A673 (cell line): ENCODE measurements around the gene LRRC37A. TPM values are rescaled to one million over a fixed set of nuclear protein-coding genes. Genes with fewer than 3 reads are reported as not detected.
"Not testable (repeated sequence)": the region's sequence is repeated elsewhere in the genome, so short reads cannot be mapped to it uniquely, and the experiment has no call there.

Experiments used
- Bru-seq: library from RNA; stranded (reverse); fragments of 400-500 nt; gene quantifications from one replicate; lab custom pipeline; 2021; lab: Mats Ljungman, UMichigan
- BruChase-seq, 2 experiments: library from RNA; stranded (reverse); fragments of 400-500 nt; gene quantifications; one replicate each; lab custom pipeline; 2021; lab: Mats Ljungman, UMichigan
- BruUV-seq: library from RNA; stranded (reverse); fragments of 400-500 nt; replicated peaks from 2 replicates; lab custom pipeline; 2021; lab: Mats Ljungman, UMichigan
- CTCF ChIA-PET: fragments of 300-600 bp; sonication (Branson Sonifier 250); formaldehyde crosslinking; loops from one replicate; lab custom pipeline; 2022; ENCODE audit warnings: antibody characterized with exemption; lab: Charles Lee
- POLR2A ChIA-PET: fragments of 300-600 bp; sonication (Branson Sonifier 250); formaldehyde crosslinking; loops from one replicate; lab custom pipeline; 2022; ENCODE audit warnings: antibody characterized with exemption; ENCODE audit not compliant: low non-redundant PET; lab: Charles Lee
- DNase-seq: peaks from one replicate; pipeline ENCODE4 v3.0.0-alpha.2; 2015; ENCODE audit warnings: low spot score
- H3K27ac ChIP-seq: fragments of 200-600 bp; sonication (generic); 2 replicates; pipeline ENCODE4 v1.5.1; 2016; ENCODE audit warnings: mixed run types, low read depth, mild to moderate bottlenecking, mixed read lengths, antibody characterized with exemption, low read length; ENCODE audit not compliant: poor library complexity, severe bottlenecking
- H3K27me3 ChIP-seq: fragments of 200-600 bp; sonication (generic); replicated peaks from 2 replicates; pipeline ENCODE4 v1.6.1; 2017; ENCODE audit warnings: mixed run types, low read depth, mild to moderate bottlenecking, mixed read lengths, antibody characterized with exemption, low read length; ENCODE audit not compliant: insufficient read depth, poor library complexity
- H3K36me3 ChIP-seq: fragments of 200-600 bp; sonication (generic); 2 replicates; pipeline ENCODE4 v1.6.1; 2016; ENCODE audit warnings: mixed run types, mild to moderate bottlenecking, mixed read lengths, antibody characterized with exemption, low read length; ENCODE audit not compliant: insufficient read depth, poor library complexity, severe bottlenecking
- H3K4me1 ChIP-seq: fragments of 200-600 bp; sonication (generic); 2 replicates; pipeline ENCODE4 v1.6.1; 2017; ENCODE audit warnings: mixed run types, mild to moderate bottlenecking, mixed read lengths, antibody characterized with exemption, low read length; ENCODE audit not compliant: insufficient read depth, poor library complexity, severe bottlenecking
- H3K4me3 ChIP-seq: fragments of 200-600 bp; sonication (generic); 2 replicates; pipeline ENCODE4 v1.5.1; 2016; ENCODE audit warnings: low read depth, mixed run types, mild to moderate bottlenecking, mixed read lengths, low read length; ENCODE audit not compliant: poor library complexity, severe bottlenecking
- H3K9me3 ChIP-seq: fragments of 200-600 bp; sonication (generic); 2 replicates; pipeline ENCODE4 v1.6.1; 2016; ENCODE audit warnings: mixed run types, low read depth, mild to moderate bottlenecking, mixed read lengths, antibody characterized with exemption, low read length; ENCODE audit not compliant: poor library complexity, severe bottlenecking
- intact Hi-C: fragments of 100-400 bp; cut with micrococcal nuclease; formaldehyde crosslinking; loops from one replicate; pipeline ENCODE4 v1.10.0; 2022; ENCODE audit not compliant: unreplicated experiment
- long read RNA-seq: library from polyadenylated mRNA; stranded (forward); transcript quantifications from one replicate; pipeline ENCODE4 v2.0.0, GENCODE V29; 2022
- total RNA-seq: library from RNA; stranded (reverse); gene quantifications from 2 replicates; pipeline ENCODE4 v1.2.3, GENCODE V29; 2021
- TF ChIP-seq, protein P1 (sequence below): fragments of 300-800, 200-600 bp; sonication (generic); conservative IDR thresholded peaks from 2 replicates; pipeline ENCODE4 v1.5.1; 2017; ENCODE audit warnings: low read depth, mild to moderate bottlenecking, antibody characterized with exemption, low read length, moderate library complexity, mixed read lengths

LRRC37A gene
- 3.0 and 3.4 TPM in 2 replicates for total RNA-seq
- Bru-seq, nascent RNA = percentile 43 among the genes with signal in this experiment
- BruChase-seq, experiment 1, labeled RNA remaining after a 2-hour chase = percentile 55 among the genes with signal in this experiment
- BruChase-seq, experiment 2, labeled RNA remaining after a 6-hour chase = percentile 50 among the genes with signal in this experiment
- long read RNA-seq, partial matches to known transcripts = 0 of 1 reads
- long read RNA-seq, other reads (novel, unspliced or antisense) = 1 of 1 reads

DNA sequence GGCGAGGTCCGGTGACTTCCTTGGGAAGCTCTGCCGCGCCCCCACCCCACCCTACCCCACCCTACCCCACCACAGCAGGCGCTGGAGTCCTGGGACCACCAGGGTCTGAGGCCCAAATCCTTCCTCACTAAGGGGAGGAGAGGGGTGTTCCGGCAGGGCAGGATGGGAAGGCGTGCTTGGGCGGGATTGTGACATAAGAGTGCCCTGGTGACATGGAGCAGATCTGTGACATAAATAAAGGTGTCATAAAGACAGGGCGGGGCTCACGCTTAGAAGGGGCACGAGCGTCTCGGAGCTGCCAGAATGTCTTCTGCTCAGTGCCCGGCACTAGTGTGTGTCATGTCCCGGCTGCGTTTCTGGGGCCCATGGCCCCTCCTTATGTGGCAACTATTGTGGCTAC, at the start of gene LRRC37A:
Gene LRRC37A (plus strand): TSS at position 301 of the 400 bp plus-strand sequence. CDS start 3 bp downstream, at position 304.
- H3K9me3 ChIP-seq, H3K4me3 ChIP-seq, H3K4me1 ChIP-seq, CTCF ChIA-PET, BruUV-seq, H3K27ac ChIP-seq, intact Hi-C loops, H3K27me3 ChIP-seq, H3K36me3 ChIP-seq, POLR2A ChIA-PET, DNase-seq: not testable (repeated sequence)

DNA sequence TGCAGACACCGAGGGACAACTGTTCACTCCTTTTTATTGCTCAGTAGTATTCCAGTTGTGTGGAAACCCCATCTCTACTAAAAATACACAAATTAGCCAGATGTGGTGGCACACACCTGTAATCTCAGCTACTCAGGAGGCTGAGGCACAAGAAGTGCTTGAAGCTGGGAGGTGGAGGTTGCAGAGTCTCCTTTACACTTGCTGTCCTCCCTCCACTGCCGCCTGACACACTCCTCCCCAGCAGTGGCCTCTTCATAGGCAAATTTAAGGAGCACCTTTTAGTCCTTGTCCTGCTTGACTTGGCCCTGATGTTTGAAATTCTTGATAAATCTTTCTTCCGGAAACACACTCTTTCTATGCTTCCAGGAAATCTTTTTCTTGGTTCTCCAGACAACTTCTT, 45.8 kb upstream of the LRRC37A start:
- H3K27ac ChIP-seq, intact Hi-C loops, POLR2A ChIA-PET, DNase-seq, H3K27me3 ChIP-seq, BruUV-seq, H3K4me1 ChIP-seq, H3K4me3 ChIP-seq, CTCF ChIA-PET, H3K9me3 ChIP-seq, H3K36me3 ChIP-seq: not testable (repeated sequence)

DNA sequence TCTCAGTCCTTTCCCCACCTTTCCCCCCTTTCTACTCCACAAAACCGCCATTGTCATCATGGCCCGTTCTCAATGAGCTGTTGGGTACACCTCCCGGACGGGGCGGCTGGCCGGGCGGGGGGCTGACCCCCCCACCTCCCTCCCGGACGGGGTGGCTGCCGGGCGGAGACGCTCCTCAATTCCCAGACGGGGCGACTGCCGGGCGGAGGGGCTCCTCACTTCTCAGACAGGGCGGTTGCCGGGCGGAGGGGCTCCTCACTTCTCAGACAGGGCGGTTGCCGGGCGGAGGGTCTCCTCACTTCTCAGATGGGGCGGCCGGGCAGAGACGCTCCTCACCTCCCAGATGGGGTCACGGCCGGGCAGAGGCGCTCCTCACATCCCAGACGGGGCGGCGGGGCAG, 42.1 kb upstream of the LRRC37A start:
- BruUV-seq = not testable (repeated sequence)

DNA sequence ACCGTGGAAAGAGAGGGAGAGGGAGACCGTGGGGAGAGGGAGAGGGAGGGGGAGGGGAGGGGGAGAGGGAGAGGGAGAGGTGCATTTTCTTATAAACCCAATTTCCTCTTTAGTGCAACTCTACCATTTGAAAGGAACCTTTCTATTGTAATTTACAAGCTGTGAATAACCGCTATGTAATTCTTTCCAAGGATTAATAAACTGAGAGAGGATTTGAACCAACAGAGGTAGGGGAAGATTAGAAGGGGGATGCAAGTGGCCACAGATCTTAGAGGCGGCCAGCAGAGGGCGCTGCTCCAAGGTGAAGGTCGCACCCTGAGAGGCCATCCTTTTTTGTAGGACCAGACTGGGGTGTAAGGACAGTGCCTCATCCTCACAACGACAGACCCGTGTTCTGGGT, 41.2 kb upstream of the LRRC37A start:
- CTCF ChIA-PET, H3K9me3 ChIP-seq: not testable (repeated sequence)
- peak; percentile 68 for DNase-seq

More for the DNA sequence above, 42.1 kb upstream of the LRRC37A start:
- H3K4me3 ChIP-seq, POLR2A ChIA-PET, DNase-seq, H3K4me1 ChIP-seq, H3K36me3 ChIP-seq, H3K27ac ChIP-seq, H3K9me3 ChIP-seq, H3K27me3 ChIP-seq, intact Hi-C loops, CTCF ChIA-PET: not testable (repeated sequence)

DNA sequence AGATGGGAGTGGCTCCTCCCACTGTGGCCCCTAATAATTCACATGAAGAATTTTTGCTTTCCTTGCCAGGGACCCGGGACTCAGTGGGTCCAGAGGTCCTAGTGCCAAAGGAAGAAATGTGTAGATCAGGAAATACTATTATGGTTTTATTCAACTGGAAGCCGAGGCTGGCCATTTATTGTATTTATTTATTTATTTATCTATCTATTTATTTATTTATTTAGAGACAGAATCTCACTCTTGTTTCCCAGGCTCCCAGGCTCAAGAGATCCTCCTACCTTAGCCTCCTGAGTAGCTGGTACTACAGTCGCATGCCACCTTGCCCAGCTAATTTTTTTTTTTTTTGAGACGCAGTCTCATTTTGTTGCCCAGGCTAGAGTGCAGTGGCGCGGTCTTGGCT, 40.7 kb upstream of the LRRC37A start:
- CTCF ChIA-PET, BruUV-seq, POLR2A ChIA-PET: not testable (repeated sequence)

More for the DNA sequence above, 41.2 kb upstream of the LRRC37A start:
- H3K4me3 ChIP-seq, H3K27me3 ChIP-seq, BruUV-seq, H3K4me1 ChIP-seq, POLR2A ChIA-PET, H3K36me3 ChIP-seq, H3K27ac ChIP-seq, intact Hi-C loops: not testable (repeated sequence)
- TF ChIP-seq, protein P1, sequence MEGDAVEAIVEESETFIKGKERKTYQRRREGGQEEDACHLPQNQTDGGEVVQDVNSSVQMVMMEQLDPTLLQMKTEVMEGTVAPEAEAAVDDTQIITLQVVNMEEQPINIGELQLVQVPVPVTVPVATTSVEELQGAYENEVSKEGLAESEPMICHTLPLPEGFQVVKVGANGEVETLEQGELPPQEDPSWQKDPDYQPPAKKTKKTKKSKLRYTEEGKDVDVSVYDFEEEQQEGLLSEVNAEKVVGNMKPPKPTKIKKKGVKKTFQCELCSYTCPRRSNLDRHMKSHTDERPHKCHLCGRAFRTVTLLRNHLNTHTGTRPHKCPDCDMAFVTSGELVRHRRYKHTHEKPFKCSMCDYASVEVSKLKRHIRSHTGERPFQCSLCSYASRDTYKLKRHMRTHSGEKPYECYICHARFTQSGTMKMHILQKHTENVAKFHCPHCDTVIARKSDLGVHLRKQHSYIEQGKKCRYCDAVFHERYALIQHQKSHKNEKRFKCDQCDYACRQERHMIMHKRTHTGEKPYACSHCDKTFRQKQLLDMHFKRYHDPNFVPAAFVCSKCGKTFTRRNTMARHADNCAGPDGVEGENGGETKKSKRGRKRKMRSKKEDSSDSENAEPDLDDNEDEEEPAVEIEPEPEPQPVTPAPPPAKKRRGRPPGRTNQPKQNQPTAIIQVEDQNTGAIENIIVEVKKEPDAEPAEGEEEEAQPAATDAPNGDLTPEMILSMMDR = peak; percentile 60

DNA sequence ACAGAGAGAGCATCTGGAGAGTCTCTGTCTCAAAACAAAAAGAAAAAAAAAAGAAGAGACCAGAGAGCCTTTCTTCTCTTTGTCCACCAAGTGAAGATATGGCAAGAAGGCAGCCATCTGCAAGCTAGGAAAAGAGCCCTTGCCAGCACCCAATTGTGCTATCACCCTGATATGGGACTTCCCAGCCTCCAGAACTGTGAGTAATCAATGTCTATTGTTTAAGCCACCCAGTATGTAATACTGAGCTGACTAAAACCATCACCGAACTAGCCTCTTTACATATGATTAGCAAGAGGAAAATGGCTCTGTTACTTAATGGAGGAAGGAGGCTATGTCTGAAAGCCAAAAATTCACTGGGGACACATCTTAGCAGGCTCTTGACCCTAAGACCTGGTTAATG, 38.6 kb upstream of the LRRC37A start:
- H3K4me3 ChIP-seq, H3K9me3 ChIP-seq, H3K27me3 ChIP-seq, POLR2A ChIA-PET, H3K4me1 ChIP-seq, H3K27ac ChIP-seq, intact Hi-C loops, H3K36me3 ChIP-seq, DNase-seq, BruUV-seq, CTCF ChIA-PET: not testable (repeated sequence)

More for the DNA sequence above, 40.7 kb upstream of the LRRC37A start:
- H3K27ac ChIP-seq, H3K27me3 ChIP-seq, H3K4me1 ChIP-seq, intact Hi-C loops, H3K9me3 ChIP-seq, DNase-seq, H3K36me3 ChIP-seq, H3K4me3 ChIP-seq: not testable (repeated sequence)
